Lower leg skin (tissue), 3 donors: ENCODE data around the gene MOV10.

Experiments
- POLR2A ChIP-seq, 2 donors: fragments of 450-650 bp; IDR thresholded peaks; one replicate each; pipeline ENCODE4 v1.6.1; 2016 to 2017; ENCODE audit warnings: antibody characterized with exemption in 2 of 2, mild to moderate bottlenecking in 1 of 2, moderate library complexity in 1 of 2
- TF ChIP-seq, protein P1 (sequence below), 3 donors: fragments of 450-650 bp; IDR thresholded peaks; one replicate each; pipeline ENCODE4 v1.5.1; 2016; ENCODE audit warnings: antibody characterized with exemption in 3 of 3, mild to moderate bottlenecking in 3 of 3, moderate library complexity in 2 of 3

DNA sequence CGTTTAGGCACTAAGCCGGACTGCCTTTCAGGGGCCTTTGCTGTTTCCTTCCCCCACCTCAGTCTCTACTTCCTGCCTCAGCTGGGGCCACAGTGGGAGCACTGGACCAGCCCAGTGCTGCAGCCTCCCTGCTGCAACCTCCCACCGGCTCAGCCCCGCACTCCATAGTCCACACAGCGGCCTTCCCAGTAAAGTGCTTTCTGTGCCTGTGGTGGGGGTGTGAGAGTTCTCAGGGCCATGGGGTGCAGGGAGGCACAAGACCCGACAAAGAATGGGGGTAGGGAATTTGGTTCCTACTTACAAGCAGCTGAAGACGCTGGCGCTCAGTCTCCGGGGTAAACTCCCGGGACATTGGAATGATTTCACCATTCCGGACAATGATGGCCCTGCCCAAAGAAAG lies 37.2 kb downstream of the MOV10 start:
- TF ChIP-seq, protein P1, sequence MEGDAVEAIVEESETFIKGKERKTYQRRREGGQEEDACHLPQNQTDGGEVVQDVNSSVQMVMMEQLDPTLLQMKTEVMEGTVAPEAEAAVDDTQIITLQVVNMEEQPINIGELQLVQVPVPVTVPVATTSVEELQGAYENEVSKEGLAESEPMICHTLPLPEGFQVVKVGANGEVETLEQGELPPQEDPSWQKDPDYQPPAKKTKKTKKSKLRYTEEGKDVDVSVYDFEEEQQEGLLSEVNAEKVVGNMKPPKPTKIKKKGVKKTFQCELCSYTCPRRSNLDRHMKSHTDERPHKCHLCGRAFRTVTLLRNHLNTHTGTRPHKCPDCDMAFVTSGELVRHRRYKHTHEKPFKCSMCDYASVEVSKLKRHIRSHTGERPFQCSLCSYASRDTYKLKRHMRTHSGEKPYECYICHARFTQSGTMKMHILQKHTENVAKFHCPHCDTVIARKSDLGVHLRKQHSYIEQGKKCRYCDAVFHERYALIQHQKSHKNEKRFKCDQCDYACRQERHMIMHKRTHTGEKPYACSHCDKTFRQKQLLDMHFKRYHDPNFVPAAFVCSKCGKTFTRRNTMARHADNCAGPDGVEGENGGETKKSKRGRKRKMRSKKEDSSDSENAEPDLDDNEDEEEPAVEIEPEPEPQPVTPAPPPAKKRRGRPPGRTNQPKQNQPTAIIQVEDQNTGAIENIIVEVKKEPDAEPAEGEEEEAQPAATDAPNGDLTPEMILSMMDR (IDR thresholded peaks at IDR 0.05): no peak
- TF ChIP-seq POLR2A (IDR thresholded peaks at IDR 0.05): no peak
